SK-MEL-5 (cell line): ENCODE data around the gene USP8. TPM values are rescaled to one million over a fixed set of nuclear protein-coding genes. Genes with fewer than 3 reads are reported as not detected.
A peak's percentile ranks its signal among the peaks of the same experiment; 100 is the strongest.
"Not testable (repeated sequence)": the region's sequence is repeated elsewhere in the genome, so short reads cannot be mapped to it uniquely, and the experiment has no call there.

Experiments used
- DNase-seq: peaks from one replicate; pipeline ENCODE4 v3.0.0-alpha.2; 2016; ENCODE audit warnings: low read depth, low spot score
- in situ Hi-C: cut with HindIII; loops from 2 replicates; pipeline ENCODE4 v1.10.0; 2016; ENCODE audit warnings: low sequenced_read_pairs, high pct_unique_total_duplicates, low pct_unique_long_range_greater_than_20kb
- total RNA-seq: library from RNA; depleted of rRNA; stranded (reverse); fragments of >200 nt; shearing (Covaris generic); gene quantifications from 2 replicates; pipeline ENCODE4 v1.2.3, GENCODE V29; 2014

Gene USP8
- total RNA-seq, 1 experiment from 2014 or later = 73.0 TPM

- in situ Hi-C loops = no loop called here
- DNase-seq = no peak
These were observed 7.0 kb downstream of the USP8 start for GRCh38 chr15:50431204-50431603.

DNA sequence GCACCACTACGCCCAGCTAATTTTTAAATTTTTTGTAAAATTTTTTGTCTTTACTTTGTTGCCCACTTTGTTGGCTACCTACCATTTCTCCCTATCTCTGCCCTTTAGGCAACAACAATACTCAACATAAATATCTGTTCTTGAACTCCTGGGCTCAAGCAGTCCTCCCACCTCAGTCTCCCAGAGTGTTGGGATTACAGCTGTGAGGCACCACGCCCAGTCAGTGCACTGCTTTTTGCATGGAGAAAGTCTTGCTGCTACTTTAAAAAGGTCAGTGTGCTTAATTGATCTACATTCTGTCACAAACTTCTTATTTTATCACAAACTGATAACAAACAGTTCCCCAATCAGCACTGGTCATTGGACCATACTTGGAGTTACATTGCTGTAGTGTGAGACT lies 8.0 kb downstream of the USP8 start:
- in situ Hi-C loops = no loop called here
- no peak for DNase-seq

DNA sequence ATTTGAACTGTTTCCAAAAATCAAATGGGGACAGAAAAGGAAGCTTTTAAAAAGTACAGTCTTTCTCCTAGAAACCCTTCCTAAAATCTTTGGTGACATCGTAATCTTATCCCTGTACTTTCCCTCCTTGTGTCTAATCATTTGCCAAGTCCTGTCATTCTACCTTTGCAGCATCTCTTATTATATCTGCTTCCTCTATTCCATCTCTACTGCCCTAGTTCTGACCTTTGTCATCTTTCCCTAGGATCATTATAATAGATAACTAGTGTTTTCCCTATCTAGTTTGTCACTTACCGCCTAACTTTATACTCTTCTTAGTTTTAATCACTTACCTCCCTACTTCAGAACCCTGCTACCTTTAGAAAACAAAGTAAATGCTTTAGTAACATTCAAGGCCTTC lies 11.6 kb downstream of the USP8 start:
- in situ Hi-C loops = no loop called here

GRCh38 chr15:50438251-50438650 lies 14.0 kb downstream of the USP8 start:
- no peak for DNase-seq
- in situ Hi-C loops = no loop called here

More for the DNA sequence above, 11.6 kb downstream of the USP8 start:
- DNase-seq = no peak

DNA sequence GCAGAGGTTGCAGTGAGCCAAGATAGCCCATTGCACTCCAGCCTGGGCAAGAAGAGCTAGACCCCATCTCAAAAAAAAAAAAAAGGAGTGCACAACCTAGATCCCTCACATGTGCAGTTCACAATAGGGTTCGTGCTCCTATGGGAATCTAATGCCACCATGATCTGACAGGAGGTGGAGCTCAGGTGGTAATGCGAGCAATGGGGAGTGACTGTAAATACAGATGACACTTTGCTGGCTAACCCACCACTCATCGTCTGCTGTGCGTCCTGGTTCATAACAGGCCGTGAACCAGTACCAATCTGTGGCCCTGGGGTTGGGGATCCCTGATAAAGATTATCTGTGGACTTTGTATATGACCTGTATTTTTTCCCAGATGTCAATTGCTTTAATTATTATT lies 16.7 kb downstream of the USP8 start:
- no peak for DNase-seq
- in situ Hi-C loops = no loop called here

- in situ Hi-C loops = no loop called here
- no peak for DNase-seq
These were observed 28.7 kb downstream of the USP8 start for GRCh38 chr15:50452927-50453326.

GRCh38 chr15:50458348-50459112 lies 34.3 kb downstream of the USP8 start:
- in situ Hi-C loops = no loop called here
- no peak for DNase-seq

- no peak for DNase-seq
- in situ Hi-C loops = no loop called here
These were observed 39.5 kb downstream of the USP8 start for GRCh38 chr15:50463423-50464358.

- no peak for DNase-seq
- in situ Hi-C loops = no loop called here
These were observed 46.9 kb downstream of the USP8 start for GRCh38 chr15:50471072-50471471.

DNA sequence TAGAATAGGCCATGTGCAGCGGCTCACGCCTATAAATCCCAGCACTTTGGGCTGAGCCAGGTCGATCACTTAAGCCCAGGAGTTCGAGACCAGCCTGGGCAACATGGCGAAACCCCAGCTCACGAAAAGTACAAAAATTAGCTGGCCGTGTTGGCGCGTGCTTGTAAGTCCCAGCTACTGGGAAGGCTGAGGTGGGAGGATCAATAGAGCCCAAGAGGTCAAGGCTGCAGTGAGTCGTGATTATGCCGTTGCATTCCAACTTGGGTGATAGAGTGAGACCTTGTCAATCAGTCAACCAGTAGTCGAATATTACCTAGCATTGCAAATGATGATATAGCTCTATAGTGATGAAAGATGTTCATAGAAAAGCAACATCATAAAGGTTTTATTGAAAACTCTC lies 51.9 kb downstream of the USP8 start:
- in situ Hi-C loops = no loop called here
- DNase-seq = no peak

DNA sequence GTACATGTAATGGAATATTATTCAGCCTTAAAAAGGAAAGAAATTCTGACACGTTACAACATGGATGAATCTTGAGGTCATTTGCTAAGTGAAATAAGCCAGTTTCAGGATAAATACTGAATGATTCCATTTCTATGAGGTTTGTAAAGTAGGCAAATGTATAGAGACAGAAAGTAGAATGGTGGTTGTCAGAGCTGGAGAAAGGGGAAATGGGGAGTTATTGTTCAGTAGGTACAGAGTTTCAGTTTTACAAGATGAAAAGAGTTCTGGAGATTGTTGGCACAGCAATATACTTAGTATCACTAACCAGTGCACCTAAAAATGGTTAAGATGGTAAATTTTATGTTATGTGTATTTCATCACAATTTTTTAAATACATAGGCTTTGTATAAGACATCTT lies 60.6 kb downstream of the USP8 start:
- no peak for DNase-seq
- in situ Hi-C loops = no loop called here

GRCh38 chr15:50485389-50485788 lies 61.2 kb downstream of the USP8 start:
- in situ Hi-C loops = no loop called here
- no peak for DNase-seq

DNA sequence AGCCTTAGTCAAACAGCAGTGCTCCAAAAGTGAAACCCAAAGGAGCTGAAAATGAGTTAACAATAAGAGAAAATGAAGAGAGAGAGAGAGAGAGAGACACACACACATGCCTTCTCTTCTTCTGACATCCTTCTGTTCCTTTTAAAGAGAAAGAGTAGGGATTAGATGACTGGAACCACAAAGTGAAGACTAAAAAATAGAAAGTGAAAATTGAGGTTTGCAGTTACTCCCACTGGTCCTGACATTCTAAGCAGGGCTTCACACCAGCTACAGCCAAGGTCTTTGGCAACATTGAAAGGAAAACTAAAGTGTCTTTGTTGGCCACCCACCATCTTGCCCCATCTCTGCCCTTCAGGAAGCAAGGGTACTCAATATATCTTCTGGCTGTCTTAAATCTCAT lies 63.1 kb downstream of the USP8 start:
- in situ Hi-C loops = no loop called here
- DNase-seq = peak; percentile 46

DNA sequence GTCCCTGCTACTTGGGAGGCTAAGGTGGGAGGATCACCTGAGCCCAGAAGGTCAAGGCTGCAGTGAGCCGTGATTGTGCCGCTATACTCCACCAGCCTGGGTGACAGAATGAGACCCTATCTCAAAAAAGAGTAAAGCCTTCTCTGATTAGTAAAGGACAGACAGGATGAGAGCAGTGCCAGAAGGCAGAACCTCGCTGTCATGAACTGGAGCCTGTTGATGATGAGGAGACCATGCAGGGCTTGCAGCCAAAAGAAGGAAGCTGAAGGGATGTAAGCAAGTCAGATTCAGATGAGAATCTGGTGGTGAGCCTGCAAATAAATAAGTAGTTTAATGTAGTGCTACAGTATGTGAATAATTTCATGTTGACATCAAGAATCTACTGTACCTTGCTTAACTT lies 69.4 kb downstream of the USP8 start:
- in situ Hi-C loops = no loop called here
- no peak for DNase-seq

DNA sequence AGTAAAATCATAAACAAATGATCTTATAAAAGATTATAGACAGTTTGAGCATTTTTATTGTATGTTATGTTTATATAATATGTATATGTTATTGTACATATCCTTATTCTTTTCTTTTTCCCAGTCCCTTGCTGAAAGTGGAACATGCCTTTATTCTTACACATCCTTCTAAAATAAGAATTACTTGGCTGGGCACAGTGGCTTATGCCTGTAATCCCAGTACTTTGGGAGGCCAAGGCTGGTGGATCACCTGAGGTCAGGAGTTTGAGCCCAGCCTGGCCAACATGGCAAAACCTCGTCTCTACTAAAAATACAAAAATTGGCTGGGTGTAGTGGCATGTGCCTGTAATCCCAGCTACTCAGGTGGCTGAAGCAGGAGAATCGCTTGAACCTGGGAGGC lies 70.3 kb downstream of the USP8 start:
- in situ Hi-C loops, DNase-seq: not testable (repeated sequence)

DNA sequence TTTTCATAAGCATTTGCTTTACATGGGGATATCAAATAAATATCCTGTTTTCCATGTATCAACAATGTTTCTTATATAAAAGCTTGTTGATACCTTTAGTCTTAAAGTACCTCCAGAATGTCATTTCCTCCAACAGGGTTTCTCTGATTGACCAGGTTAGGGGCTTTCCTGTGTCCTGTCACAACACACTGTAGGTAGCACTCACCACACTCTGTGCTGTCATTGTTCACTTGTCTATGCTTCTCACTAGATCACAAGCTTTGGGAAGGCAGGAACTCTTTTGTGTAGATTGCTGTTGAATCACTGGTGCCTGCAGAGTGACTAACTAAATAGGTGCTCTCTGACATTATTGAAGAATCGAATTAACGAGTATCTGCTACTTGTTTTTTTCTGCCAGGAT lies 72.5 kb downstream of the USP8 start:
- in situ Hi-C loops = no loop called here
- no peak for DNase-seq

GRCh38 chr15:50500352-50500751 lies 76.1 kb downstream of the USP8 start:
- in situ Hi-C loops = no loop called here
- DNase-seq = no peak

DNA sequence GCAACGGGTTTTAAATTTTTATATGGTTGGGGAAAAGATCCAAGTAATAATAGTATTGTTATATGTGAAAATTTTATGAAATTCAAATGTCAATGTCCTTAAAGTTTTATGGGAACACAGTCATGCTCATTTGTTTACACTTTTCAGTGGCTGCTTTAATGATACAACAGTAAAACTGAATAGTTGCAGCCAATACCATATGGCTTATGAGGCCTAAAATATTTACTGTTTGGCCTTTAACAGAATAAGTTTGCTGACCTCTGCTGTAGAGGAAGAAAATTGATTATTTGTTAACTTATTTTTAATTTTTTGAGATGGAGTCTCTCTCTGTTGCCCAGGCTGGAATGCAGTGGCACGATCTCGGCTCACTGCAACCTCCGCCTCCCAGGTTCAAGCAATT lies 77.6 kb downstream of the USP8 start:
- in situ Hi-C loops = no loop called here
- no peak for DNase-seq

DNA sequence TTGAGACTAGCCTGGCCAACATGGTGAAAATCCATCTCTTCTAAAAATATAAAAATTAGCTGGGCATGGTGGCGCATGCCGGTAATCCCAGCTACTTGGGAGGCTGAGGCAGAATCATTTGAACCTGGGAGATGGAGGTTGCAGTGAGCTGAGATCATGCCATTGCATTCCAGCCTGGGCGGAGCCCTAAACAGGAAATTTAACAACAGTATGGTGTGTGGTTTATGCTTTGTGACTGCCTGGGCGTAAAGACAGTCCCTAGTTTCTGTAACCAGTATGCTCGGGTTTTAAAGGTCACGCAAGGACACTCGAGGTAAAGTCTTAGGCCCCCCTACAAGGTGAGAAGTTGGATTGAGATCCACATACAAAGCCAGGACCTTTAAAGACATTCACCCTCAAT lies 78.9 kb downstream of the USP8 start:
- in situ Hi-C loops = no loop called here
- no peak for DNase-seq
